ENCODE results near the gene AFAP1. TPM values are rescaled to one million over a fixed set of nuclear protein-coding genes. Genes with fewer than 3 reads are reported as not detected.

Gene AFAP1
- total and polyA plus RNA-seq, 2 of the 4 experiments (the other 2 are of a cell fraction), result 48.2 to 80.9 TPM

- H4K91ac ChIP-seq (ENCODE audit: insufficient read depth, low read depth, low read length), result no peak overlapping the region
- H2BK20ac ChIP-seq (ENCODE audit: low read depth, low read length), result no peak overlapping the region
- no peak overlapping the region for H3K14ac ChIP-seq (replicated peaks; ENCODE audit: low read depth, low read length)
- H2AK9ac ChIP-seq (replicated peaks; ENCODE audit: low read depth, low read length, poor library complexity), result no peak overlapping the region
- ChIA-PET POLR2A (ENCODE audit: unreplicated experiment) (no interaction called here), CTCF (no interaction called here)
- no peak overlapping the region for H4K5ac ChIP-seq (ENCODE audit: low read depth, low read length)
- no peak overlapping the region for H2BK5ac ChIP-seq (ENCODE audit: low read depth, low read length, poor library complexity, severe bottlenecking)
- no peaks in the 10 kb centered on the region for H3K4me1 ChIP-seq (ENCODE audit: control insufficient read depth, insufficient read depth, low read length)
- H3K56ac ChIP-seq (ENCODE audit: extremely low read depth, insufficient read depth, low read length), result no peak overlapping the region
- H3K9ac ChIP-seq (ENCODE audit: low read depth, low read length), result no peak overlapping the region
- WGBS, 2 experiments (ENCODE audit: extremely low coverage in 2 of 2, insufficient read length in 1 of 2), result 73% methylated on average over 2 of the region's 10 CpGs; no CpG with 5 or more reads in 1 of the 2 experiments
- H3K4me3 ChIP-seq (ENCODE audit: insufficient read depth, low read depth, low read length), result no peak overlapping the region
- H2BK120ac ChIP-seq (ENCODE audit: low read depth, low read length), result no peak overlapping the region
- intact Hi-C loops (cut with micrococcal nuclease), result no loop called here
- DNase-seq (no peak), ATAC-seq (ENCODE audit: low read depth) (no peak)
- H4K20me1 ChIP-seq (ENCODE audit: insufficient read depth, low read length), result no peaks in the 10 kb centered on the region
- H3K9me3 ChIP-seq (ENCODE audit: control insufficient read depth, insufficient read depth, low read length), result peaks cover 5% of the 10 kb centered on the region
- H4K8ac ChIP-seq (ENCODE audit: low read depth in 2 of 2, low read length in 2 of 2), result no peak overlapping the region
- no peak overlapping the region for H2BK15ac ChIP-seq (ENCODE audit: low read depth, low read length)
- dilution Hi-C loops (cut with HindIII; ENCODE audit: low sequenced_read_pairs, unreplicated experiment), result no loop called here
- in situ Hi-C loops (cut with MboI; ENCODE audit: low sequenced_read_pairs), result no loop called here
- no TSS peak for BruUV-seq (replicated peaks)
- no peak overlapping the region for H3K23ac ChIP-seq (ENCODE audit: low read depth, low read length)
- H2AFZ ChIP-seq (replicated peaks; ENCODE audit: low read length, poor library complexity), result no peak overlapping the region
- no peaks in the 10 kb centered on the region for H3K79me1 ChIP-seq (ENCODE audit: low read depth in 1 of 2, low read length in 2 of 2)
- no peak overlapping the region for H3K27ac ChIP-seq (ENCODE audit: insufficient read depth, low read length)
- TF ChIP-seq MAZ (IDR thresholded peaks at IDR 0.05; ENCODE audit: borderline replicate concordance, low read depth, low read length), result no peak
- TF ChIP-seq ELK1 (IDR thresholded peaks at IDR 0.05; ENCODE audit: borderline replicate concordance, low read depth, low read length), result no peak
- TF ChIP-seq USF2 (IDR thresholded peaks at IDR 0.05; ENCODE audit: low read depth, low read length), result no peak
- no peak for TF ChIP-seq FOS (IDR thresholded peaks at IDR 0.05; ENCODE audit: low read depth, low read length)
- no peak for TF ChIP-seq NFE2L2 (IDR thresholded peaks at IDR 0.05; ENCODE audit: low read depth, low read length)
- TF ChIP-seq SMC3 (IDR thresholded peaks at IDR 0.05; ENCODE audit: low read depth, low read length), result no peak
- TF ChIP-seq RFX5 (IDR thresholded peaks at IDR 0.05; ENCODE audit: low read depth, low read length), result no peak
- no peak for TF ChIP-seq BHLHE40 (IDR thresholded peaks at IDR 0.05; ENCODE audit: low read depth, low read length)
- no peak for TF ChIP-seq CTCF (conservative IDR thresholded peaks at IDR 0.05; ENCODE audit: low read depth, low read length)
- no peak for TF ChIP-seq MAFK (IDR thresholded peaks at IDR 0.05; ENCODE audit: low read depth, low read length)
- TF ChIP-seq CHD1 (IDR thresholded peaks at IDR 0.05; ENCODE audit: low read depth, low read length), result no peak
- TF ChIP-seq MXI1 (IDR thresholded peaks at IDR 0.05; ENCODE audit: borderline replicate concordance, low read depth, low read length), result no peak
- no peak for TF ChIP-seq POLR2A (IDR thresholded peaks at IDR 0.05; ENCODE audit: low read depth, low read length)
- no peak for TF ChIP-seq RAD21 (IDR thresholded peaks at IDR 0.05; ENCODE audit: low read length)
- no peak for TF ChIP-seq RCOR1 (IDR thresholded peaks at IDR 0.05; ENCODE audit: insufficient replicate concordance, low read length)
- TF ChIP-seq CEBPB (IDR thresholded peaks at IDR 0.05; ENCODE audit: low read depth, low read length), result no peak
- H2AK5ac ChIP-seq (ENCODE audit: low read depth, low read length), result no peak overlapping the region
- H3K9me1 ChIP-seq (ENCODE audit: insufficient read depth, low read length), result no peaks in the 10 kb centered on the region
- peaks cover 48% of the 10 kb centered on the region for H3K27me3 ChIP-seq (ENCODE audit: control insufficient read depth, insufficient read depth, low read length)
- no peak overlapping the region for H3K4me2 ChIP-seq (ENCODE audit: low read depth, low read length)
- H3K36me3 ChIP-seq (ENCODE audit: control insufficient read depth, insufficient read depth, low read length), result no peaks in the 10 kb centered on the region
- H3K4ac ChIP-seq (ENCODE audit: low read depth, low read length), result no peak overlapping the region
- H3K18ac ChIP-seq (ENCODE audit: low read depth, low read length), result no peak overlapping the region
Measured at GRCh38 chr4:7711307-7711963, 228.2 kb downstream of the AFAP1 start.

All from IMR-90 (cell line).